HCT116 (cell line): Measurements from ENCODE around the gene DAZAP2. TPM values are rescaled to one million over a fixed set of nuclear protein-coding genes. Genes with fewer than 3 reads are reported as not detected.

Experiments
- ATAC-seq: fragments of 200-7000 bp; cut with Tn5 transposase; 2 replicates; pipeline ENCODE4 v1.9.1; 2020; ENCODE audit warnings: mild to moderate bottlenecking, moderate library complexity
- BruUV-seq: library from RNA; stranded (reverse); fragments of 400-500 nt; replicated peaks from 2 replicates; lab custom pipeline; 2021; lab: Mats Ljungman, UMichigan
- CTCF ChIA-PET: fragments of 300-600 bp; sonication (Branson Sonifier 250); formaldehyde crosslinking; loops from one replicate; lab custom pipeline; 2021; ENCODE audit warnings: antibody characterized with exemption; lab: Charles Lee
- POLR2A ChIA-PET: fragments of 300-600, 350-600 bp; sonication (Branson Sonifier 250); formaldehyde crosslinking; loops from one replicate; lab custom pipeline; 2021; ENCODE audit warnings: antibody characterized with exemption; lab: Charles Lee
- RAD21 ChIA-PET, 2 experiments: fragments of 300-600 bp; sonication (Branson Sonifier 250); formaldehyde crosslinking; loops; one replicate each; lab custom pipeline; 2023; ENCODE audit warnings: low total read pairs in 2 of 2; ENCODE audit not compliant: uncharacterized antibody in 2 of 2, unreplicated experiment in 2 of 2, low non-redundant PET in 1 of 2; lab: Charles Lee
- DNase-seq: peaks from one replicate; pipeline ENCODE4 v3.0.0-alpha.2; 2010; ENCODE audit warnings: low read depth, low spot score
- H2AFZ ChIP-seq: fragments of 200-600 bp; shearing (Covaris generic), sonication (generic); 2 replicates; pipeline ENCODE4 v1.6.1; 2017; ENCODE audit warnings: low read depth, mixed run types, mixed read lengths, antibody characterized with exemption, low read length; ENCODE audit not compliant: poor library complexity, severe bottlenecking
- H3K27ac ChIP-seq: 2 replicates; pipeline ENCODE4 v1.5.1; 2012; ENCODE audit warnings: low read depth, low read length
- H3K27me3 ChIP-seq: fragments of 200-600 bp; sonication (generic); 2 replicates; pipeline ENCODE4 v1.6.1; 2016; ENCODE audit warnings: mixed run types, low read length, mixed read lengths; ENCODE audit not compliant: insufficient read depth
- H3K36me3 ChIP-seq, 2 experiments: fragments of 200-500 bp in 1 of 2; fragments of 200-600 bp in 1 of 2; sonication (Bioruptor generic) in 1 of 2; sonication (generic) in 1 of 2; 2 replicates each; pipeline versions ENCODE4 v1.5.1 to v1.6.1; 2014 to 2016; ENCODE audit warnings: low read length in 2 of 2, inconsistent platforms in 1 of 2, mixed read lengths in 1 of 2, mixed run types in 1 of 2; ENCODE audit not compliant: insufficient read depth in 2 of 2, control insufficient read depth in 1 of 2
- H3K4me1 ChIP-seq, 2 experiments: fragments of 200-600 bp in 1 of 2; sonication (generic) in 1 of 2; 2 replicates each; pipeline versions ENCODE4 v1.5.1 to v1.6.1; 2012 to 2017; ENCODE audit warnings: low read length in 2 of 2, inconsistent platforms in 1 of 2, mild to moderate bottlenecking in 1 of 2, mixed read lengths in 1 of 2, mixed run types in 1 of 2, moderate library complexity in 1 of 2; ENCODE audit not compliant: insufficient read depth in 2 of 2, control insufficient read depth in 1 of 2
- H3K4me2 ChIP-seq: fragments of 200-600 bp; sonication (generic); 2 replicates; pipeline ENCODE4 v1.6.1; 2017; ENCODE audit warnings: mixed run types, low read length, mixed read lengths
- H3K4me3 ChIP-seq, 2 experiments: fragments of 200-600 bp in 1 of 2; sonication (generic) in 1 of 2; replicated peaks in 1 of 2; 2 replicates each; pipeline ENCODE4 v1.5.1; 2011 to 2016; ENCODE audit warnings: low read length in 2 of 2, control low read depth in 1 of 2, low read depth in 1 of 2, mild to moderate bottlenecking in 1 of 2, mixed read lengths in 1 of 2, mixed run types in 1 of 2
- H3K79me2 ChIP-seq: fragments of 200-600 bp; sonication (generic); 2 replicates; pipeline ENCODE4 v1.6.1; 2017; ENCODE audit warnings: mild to moderate bottlenecking, mixed run types, low read length, moderate library complexity, mixed read lengths; ENCODE audit not compliant: insufficient read depth
- H3K9ac ChIP-seq: fragments of 200-600 bp; sonication (generic); 2 replicates; pipeline ENCODE4 v1.6.1; 2016; ENCODE audit warnings: low read length, mixed read lengths
- H3K9me2 ChIP-seq: fragments of 200-600 bp; sonication (generic), shearing (Covaris generic); 2 replicates; pipeline ENCODE4 v1.6.1; 2017; ENCODE audit warnings: mixed run types, mild to moderate bottlenecking, moderate library complexity; ENCODE audit not compliant: insufficient read depth
- H3K9me3 ChIP-seq, 2 experiments: fragments of 200-500 bp in 1 of 2; fragments of 200-600 bp in 1 of 2; sonication (Bioruptor generic) in 1 of 2; sonication (generic) in 1 of 2; 2 replicates each; pipeline ENCODE4 v1.6.1; 2014 to 2017; ENCODE audit warnings: low read length in 2 of 2, mixed read lengths in 2 of 2, inconsistent platforms in 1 of 2, low read depth in 1 of 2, mild to moderate bottlenecking in 1 of 2, mixed run types in 1 of 2, moderate library complexity in 1 of 2; ENCODE audit not compliant: control insufficient read depth in 1 of 2, insufficient read depth in 1 of 2
- H4K20me1 ChIP-seq: fragments of 200-600 bp; sonication (generic), shearing (Covaris generic); 2 replicates; pipeline ENCODE4 v1.6.1; 2017; ENCODE audit warnings: mixed run types, mild to moderate bottlenecking, moderate library complexity; ENCODE audit not compliant: insufficient read depth
- ATF3 ChIP-seq: IDR thresholded peaks from 2 replicates; pipeline ENCODE4 v1.6.1; 2012
- CEBPB ChIP-seq: IDR thresholded peaks from 2 replicates; pipeline ENCODE4 v1.6.1; 2012; ENCODE audit warnings: low read depth
- EGR1 ChIP-seq: IDR thresholded peaks from 2 replicates; pipeline ENCODE4 v1.6.1; 2012; ENCODE audit warnings: low read depth
- ELF1 ChIP-seq: IDR thresholded peaks from 2 replicates; pipeline ENCODE4 v1.6.1; 2012; ENCODE audit warnings: low read depth, borderline replicate concordance
- EZH2phosphoT487 ChIP-seq: fragments of 200-600 bp; IDR thresholded peaks from 2 replicates; pipeline ENCODE4 v1.6.1; 2018; ENCODE audit warnings: antibody characterized with exemption, borderline replicate concordance
- JUND ChIP-seq: IDR thresholded peaks from 2 replicates; pipeline ENCODE4 v1.6.1; 2012
- SRF ChIP-seq: IDR thresholded peaks from 2 replicates; pipeline ENCODE4 v1.6.1; 2012; ENCODE audit warnings: low read depth
- TCF7L2 ChIP-seq: IDR thresholded peaks from 2 replicates; pipeline ENCODE4 v1.7.0; 2011; ENCODE audit warnings: borderline replicate concordance, inconsistent platforms; ENCODE audit not compliant: insufficient read depth, insufficient read length; ENCODE audit errors: extremely low read depth
- YY1 ChIP-seq: IDR thresholded peaks from 2 replicates; pipeline ENCODE4 v1.6.1; 2011; ENCODE audit warnings: low read length, low read depth, moderate library complexity, mild to moderate bottlenecking; ENCODE audit not compliant: insufficient replicate concordance; ENCODE audit errors: extremely low read depth
- ZNF274 ChIP-seq: fragments of 200-500 bp; sonication (Bioruptor generic); IDR thresholded peaks from 2 replicates; pipeline ENCODE4 v1.6.1; 2014; ENCODE audit warnings: mild to moderate bottlenecking, low read depth, low read length, inconsistent platforms
- intact Hi-C: fragments of 100-400 bp; cut with micrococcal nuclease; formaldehyde crosslinking; loops from 2 replicates; pipeline ENCODE4 v1.10.0; 2022
- total RNA-seq: library from RNA; stranded (reverse); gene quantifications from one replicate; pipeline ENCODE4 v1.2.1, GENCODE V29; 2021; ENCODE audit not compliant: unreplicated experiment
- TF ChIP-seq, protein P1 (sequence below): IDR thresholded peaks from 2 replicates; pipeline ENCODE4 v1.6.1; 2012; ENCODE audit warnings: low read depth
- TF ChIP-seq, protein P2 (sequence below), 3 experiments: fragments of 200-600 bp in 1 of 3; sonication (generic) in 1 of 3; IDR thresholded peaks in 2 of 3; conservative IDR thresholded peaks in 1 of 3; 2 replicates each; pipeline ENCODE4 v1.5.1; 2012 to 2017; ENCODE audit warnings: low read depth in 2 of 3, low read length in 2 of 3, antibody characterized with exemption in 1 of 3, borderline replicate concordance in 1 of 3, control low read depth in 1 of 3, mild to moderate bottlenecking in 1 of 3, mixed read lengths in 1 of 3, mixed run types in 1 of 3, moderate library complexity in 1 of 3; ENCODE audit not compliant: insufficient read depth in 1 of 3

DAZAP2 gene
- total RNA-seq, 1 experiment from 2014 or later, result 157 TPM

DNA sequence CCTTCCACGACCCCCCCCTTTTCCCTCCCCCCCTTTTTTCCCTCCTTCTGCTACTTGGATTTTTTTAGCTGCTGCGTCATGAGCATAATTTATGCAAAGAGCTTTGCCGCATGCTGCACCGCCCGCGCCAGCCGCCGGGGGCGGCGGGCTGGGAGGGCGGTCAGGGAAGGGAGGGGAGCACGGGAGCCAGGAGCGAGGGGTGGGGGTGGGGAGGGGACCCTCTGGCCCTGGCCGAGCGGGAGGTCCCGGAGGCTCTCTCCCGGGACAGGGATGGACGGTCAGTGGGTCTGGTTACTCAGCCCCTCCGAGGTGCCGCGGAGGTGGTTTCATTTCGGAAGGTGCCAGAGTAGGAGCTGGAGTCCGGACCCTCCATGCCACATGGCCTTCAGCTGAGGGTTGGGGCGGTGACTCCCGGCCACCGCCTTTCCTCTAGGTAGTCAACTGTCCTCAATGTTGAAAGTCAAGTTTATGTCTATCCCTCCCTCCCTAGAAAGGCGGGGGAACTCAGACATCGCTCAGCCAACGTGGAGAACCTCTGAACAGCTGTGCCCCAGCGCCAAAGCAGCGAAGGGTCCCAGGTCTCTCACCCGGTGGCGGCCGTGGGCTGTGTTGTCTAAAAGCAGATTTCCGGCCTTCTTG is 20.5 kb upstream of the DAZAP2 start, which contains the start of gene POU6F1 (continued):
- TF ChIP-seq, protein P1, sequence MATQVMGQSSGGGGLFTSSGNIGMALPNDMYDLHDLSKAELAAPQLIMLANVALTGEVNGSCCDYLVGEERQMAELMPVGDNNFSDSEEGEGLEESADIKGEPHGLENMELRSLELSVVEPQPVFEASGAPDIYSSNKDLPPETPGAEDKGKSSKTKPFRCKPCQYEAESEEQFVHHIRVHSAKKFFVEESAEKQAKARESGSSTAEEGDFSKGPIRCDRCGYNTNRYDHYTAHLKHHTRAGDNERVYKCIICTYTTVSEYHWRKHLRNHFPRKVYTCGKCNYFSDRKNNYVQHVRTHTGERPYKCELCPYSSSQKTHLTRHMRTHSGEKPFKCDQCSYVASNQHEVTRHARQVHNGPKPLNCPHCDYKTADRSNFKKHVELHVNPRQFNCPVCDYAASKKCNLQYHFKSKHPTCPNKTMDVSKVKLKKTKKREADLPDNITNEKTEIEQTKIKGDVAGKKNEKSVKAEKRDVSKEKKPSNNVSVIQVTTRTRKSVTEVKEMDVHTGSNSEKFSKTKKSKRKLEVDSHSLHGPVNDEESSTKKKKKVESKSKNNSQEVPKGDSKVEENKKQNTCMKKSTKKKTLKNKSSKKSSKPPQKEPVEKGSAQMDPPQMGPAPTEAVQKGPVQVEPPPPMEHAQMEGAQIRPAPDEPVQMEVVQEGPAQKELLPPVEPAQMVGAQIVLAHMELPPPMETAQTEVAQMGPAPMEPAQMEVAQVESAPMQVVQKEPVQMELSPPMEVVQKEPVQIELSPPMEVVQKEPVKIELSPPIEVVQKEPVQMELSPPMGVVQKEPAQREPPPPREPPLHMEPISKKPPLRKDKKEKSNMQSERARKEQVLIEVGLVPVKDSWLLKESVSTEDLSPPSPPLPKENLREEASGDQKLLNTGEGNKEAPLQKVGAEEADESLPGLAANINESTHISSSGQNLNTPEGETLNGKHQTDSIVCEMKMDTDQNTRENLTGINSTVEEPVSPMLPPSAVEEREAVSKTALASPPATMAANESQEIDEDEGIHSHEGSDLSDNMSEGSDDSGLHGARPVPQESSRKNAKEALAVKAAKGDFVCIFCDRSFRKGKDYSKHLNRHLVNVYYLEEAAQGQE, result no peak
- TF ChIP-seq EGR1 (peak; percentile 47; the same call in 1 of the 2 replicates), EZH2phosphoT487 (no peak), JUND (no peak)

- Histone ChIP-seq H3K4me3 (peak overlapping the region; percentile 62 to 64), H3K27ac (peak overlapping the region; percentile 20), H3K9me3 (no peaks in the 10 kb centered on the region), H3K27me3 (no peaks in the 10 kb centered on the region), H3K79me2 (no peaks in the 10 kb centered on the region), H4K20me1 (no peaks in the 10 kb centered on the region), H2AFZ (no peak overlapping the region), H3K9ac (peak overlapping the region; percentile 81), H3K4me2 (peak overlapping the region; percentile 90), H3K9me2 (no peaks in the 10 kb centered on the region), H3K4me1 (peaks cover 6 to 18% of the 10 kb centered on the region in 2 experiments; a peak in 3 of 4 replicates), H3K36me3 (no peaks in the 10 kb centered on the region)
- RAD21 ChIA-PET, result interaction anchor here (0.6 to 1.3 kb wide), 2 partner anchors 20 kb away, joined by 4 to 6 read pairs; partner anchors contain the start of gene DAZAP2 (in 1 of the 2)
- POLR2A ChIA-PET, result interaction anchor here (1.2 to 2.4 kb wide), 4 partner anchors 12 to 136 kb away, joined by 3 to 16 read pairs (median 10); partner anchors contain the start of genes CSRNP2, DAZAP2 and SMAGP
- CTCF ChIA-PET, result interaction anchor here (1.6 to 1.9 kb wide), 6 partner anchors 12 to 453 kb away, joined by 3 to 10 read pairs (median 6); partner anchors contain the start of gene DAZAP2
- ATAC-seq (peak; percentile 8; the same call in 1 of the 2 replicates), DNase-seq (no peak)
- no TSS peak for BruUV-seq
- intact Hi-C loops, result loop anchor here (10.0 kb wide), 1 partner anchor 134 kb away; the partner anchor contains the start of gene CSRNP2
- no peak for TF ChIP-seq TCF7L2
- no peak for TF ChIP-seq ATF3
- TF ChIP-seq, protein P1, result no peak
- TF ChIP-seq EZH2phosphoT487, result no peak
- TF ChIP-seq ZNF274, result no peak
- no peak for TF ChIP-seq YY1
- no peak for TF ChIP-seq CEBPB
- no peak for TF ChIP-seq SRF
- no peak for TF ChIP-seq ELF1
- TF ChIP-seq JUND, result no peak
- TF ChIP-seq, protein P2, sequence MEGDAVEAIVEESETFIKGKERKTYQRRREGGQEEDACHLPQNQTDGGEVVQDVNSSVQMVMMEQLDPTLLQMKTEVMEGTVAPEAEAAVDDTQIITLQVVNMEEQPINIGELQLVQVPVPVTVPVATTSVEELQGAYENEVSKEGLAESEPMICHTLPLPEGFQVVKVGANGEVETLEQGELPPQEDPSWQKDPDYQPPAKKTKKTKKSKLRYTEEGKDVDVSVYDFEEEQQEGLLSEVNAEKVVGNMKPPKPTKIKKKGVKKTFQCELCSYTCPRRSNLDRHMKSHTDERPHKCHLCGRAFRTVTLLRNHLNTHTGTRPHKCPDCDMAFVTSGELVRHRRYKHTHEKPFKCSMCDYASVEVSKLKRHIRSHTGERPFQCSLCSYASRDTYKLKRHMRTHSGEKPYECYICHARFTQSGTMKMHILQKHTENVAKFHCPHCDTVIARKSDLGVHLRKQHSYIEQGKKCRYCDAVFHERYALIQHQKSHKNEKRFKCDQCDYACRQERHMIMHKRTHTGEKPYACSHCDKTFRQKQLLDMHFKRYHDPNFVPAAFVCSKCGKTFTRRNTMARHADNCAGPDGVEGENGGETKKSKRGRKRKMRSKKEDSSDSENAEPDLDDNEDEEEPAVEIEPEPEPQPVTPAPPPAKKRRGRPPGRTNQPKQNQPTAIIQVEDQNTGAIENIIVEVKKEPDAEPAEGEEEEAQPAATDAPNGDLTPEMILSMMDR (IDR thresholded peaks at IDR 0.05 in 2 of 3, conservative IDR thresholded peaks at IDR 0.05 in 1 of 3; ENCODE audit: borderline replicate concordance in 1 of 3, insufficient read depth in 1 of 3, low read depth in 2 of 3, low read length in 2 of 3), result no peak
Measured at GRCh38 chr12:51218607-51219161, 19.9 kb upstream of the DAZAP2 start.
